ENCODE measurements around the gene PAPSS2.
"Not testable (repeated sequence)": the region's sequence is repeated elsewhere in the genome, so short reads cannot be mapped to it uniquely, and the experiment has no call there.

PAPSS2 gene

DNA sequence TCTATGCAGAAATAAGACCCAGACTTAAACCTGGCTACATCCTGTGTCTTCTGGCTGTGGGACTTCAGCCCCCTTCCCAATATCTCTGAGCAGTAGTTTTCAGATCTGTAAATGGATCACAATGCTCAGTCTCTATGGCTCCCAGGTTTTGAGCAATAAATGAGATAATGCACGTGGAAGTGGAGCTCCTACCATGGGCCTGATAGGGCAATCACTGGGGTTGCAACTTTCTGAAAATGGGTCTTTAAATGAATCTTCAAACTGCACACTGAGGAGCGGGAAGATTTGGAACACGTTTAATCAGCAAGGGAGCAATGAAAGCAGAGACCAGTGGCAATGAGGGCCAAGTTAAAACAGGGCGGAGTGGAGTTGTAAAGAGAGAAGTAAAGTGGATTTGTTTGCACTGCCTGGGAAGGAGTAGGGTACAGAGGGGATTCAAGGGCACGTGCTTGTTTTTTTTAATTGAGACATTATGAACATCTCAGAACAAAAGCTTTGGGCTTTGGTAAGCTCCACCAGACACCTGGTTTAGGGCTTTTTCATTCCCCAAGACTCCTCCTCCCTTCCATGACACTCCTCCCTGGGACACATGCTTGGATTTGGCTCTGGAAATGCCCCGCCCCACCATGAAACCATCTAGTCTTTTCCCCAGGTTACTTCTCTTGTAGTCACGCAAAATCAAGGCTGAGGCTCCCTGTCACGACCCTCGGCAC, 42.7 kb downstream of the PAPSS2 start:
- in situ Hi-C loops (cut with MboI; ENCODE audit: low sequenced_read_pairs) = no loop called here

DNA sequence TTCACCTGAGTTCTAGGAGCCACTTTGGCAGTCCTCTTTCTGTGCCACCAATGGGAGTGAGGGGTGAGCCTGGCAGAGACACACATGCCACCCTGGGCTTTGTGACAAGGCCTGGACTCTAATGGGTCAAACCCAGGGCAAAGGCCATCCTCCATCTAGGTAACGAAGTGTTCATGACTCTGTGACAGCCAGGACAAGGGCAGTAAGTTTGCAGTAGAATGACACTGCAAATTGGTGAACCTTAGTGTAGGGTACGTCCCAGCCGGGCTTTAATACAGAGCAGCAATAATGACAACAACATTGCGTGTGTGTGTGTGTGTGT, 43.3 kb downstream of the PAPSS2 start:
- in situ Hi-C loops (cut with MboI; ENCODE audit: low sequenced_read_pairs) = no loop called here

DNA sequence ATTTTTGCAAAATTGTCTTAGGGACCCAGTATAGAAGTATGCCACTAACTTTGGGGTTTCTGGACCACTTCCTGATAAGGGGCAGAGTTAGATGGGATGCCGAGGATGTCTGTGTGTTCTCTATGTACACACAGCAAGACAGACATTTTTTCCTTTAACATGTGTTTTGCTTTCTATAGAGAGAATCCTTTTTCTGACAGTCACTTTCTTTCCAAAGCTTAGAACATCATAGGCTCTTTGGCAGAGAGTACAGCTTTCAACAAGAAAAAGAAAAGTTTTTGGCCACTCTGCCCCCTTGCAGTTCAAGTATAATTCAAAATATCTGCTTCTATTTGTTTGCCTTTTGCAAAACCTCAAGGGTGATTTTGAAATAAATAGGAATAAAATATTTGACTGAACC, 44.1 kb downstream of the PAPSS2 start:
- in situ Hi-C loops (cut with MboI; ENCODE audit: low sequenced_read_pairs) = no loop called here

DNA sequence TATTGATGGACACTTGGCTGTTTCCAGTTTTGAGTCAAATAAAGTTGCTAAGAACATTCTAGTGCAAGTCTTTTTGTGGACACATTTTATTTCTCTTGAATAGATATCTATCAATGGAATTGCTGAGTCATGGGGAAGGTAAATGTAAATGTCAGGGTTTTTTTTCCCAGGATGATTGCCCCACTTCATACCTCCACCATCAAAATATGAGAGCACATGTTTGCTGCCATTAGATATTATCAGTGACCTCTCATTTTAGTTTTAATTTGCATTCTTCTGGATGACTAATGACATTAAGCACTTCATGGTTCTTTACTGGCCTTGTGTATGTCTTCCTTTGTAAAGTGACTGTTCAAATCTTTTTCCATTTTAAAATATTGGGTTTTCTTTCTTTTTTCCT, 45.7 kb downstream of the PAPSS2 start:
- in situ Hi-C loops (cut with MboI; ENCODE audit: low sequenced_read_pairs) = no loop called here

DNA sequence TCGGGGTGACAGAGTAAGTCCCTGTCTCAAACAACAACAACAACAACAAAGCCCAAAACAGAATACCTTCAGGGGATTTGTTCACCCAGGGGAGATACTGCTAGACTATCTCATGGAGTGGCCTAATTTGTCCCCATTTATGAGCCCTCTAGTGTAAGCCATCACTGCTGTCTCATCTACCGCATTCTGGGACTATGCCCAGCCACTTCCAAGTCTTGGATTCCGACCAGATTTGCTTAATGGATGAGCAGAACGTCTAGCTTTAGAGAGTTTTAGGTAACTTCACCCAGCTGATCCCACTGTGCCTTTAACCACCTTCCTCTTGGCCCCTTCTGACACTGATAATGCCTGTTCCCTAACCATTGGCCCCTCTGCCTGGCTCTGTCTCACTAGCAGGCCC, 47.1 kb downstream of the PAPSS2 start:
- in situ Hi-C loops (cut with MboI; ENCODE audit: low sequenced_read_pairs) = no loop called here

DNA sequence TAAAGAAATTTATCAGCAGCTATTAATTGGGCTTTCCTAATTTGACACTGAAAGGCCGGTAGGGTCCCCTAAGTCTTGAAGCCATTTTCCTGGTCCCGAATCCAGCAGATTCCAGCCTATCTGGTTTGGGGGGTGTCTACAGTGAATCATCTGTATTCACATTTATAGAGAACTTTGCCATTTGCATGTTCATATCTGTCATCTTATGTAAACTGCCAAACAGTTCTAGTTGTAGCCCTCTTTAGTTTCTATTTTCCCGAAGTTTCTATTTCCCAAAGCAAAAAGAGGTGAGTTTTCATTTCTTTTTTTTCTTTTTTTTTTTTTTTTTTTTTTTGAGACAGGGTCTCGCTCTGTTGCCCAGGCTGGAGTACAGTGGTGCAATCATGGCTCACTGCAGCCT, 47.6 kb downstream of the PAPSS2 start:
- in situ Hi-C loops (cut with MboI; ENCODE audit: low sequenced_read_pairs) = no loop called here

DNA sequence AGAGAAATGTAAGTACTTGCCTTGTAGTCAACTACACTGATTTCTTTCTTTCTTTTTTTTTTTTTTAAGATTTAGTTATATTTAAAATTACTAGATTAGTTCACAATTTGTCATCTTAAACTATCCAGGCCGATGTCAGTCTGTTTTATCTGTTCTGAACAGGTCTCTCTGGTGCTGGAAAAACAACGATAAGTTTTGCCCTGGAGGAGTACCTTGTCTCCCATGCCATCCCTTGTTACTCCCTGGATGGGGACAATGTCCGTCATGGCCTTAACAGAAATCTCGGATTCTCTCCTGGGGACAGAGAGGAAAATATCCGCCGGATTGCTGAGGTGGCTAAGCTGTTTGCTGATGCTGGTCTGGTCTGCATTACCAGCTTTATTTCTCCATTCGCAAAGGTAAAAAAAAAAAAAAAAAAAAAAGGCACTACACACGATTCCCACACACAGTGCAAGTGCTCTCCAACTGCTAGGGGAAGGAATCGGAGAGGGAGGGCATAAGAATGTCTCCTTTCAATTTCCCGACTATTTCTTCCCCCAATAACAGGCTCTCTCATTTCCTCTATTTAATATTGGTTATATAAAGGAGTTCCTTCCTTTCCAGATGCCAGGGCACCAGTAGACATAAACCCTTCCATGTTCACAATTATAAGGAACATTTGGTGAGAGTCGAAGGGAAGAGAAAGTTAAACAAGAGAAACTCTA, 53.4 kb downstream of the PAPSS2 start:
- in situ Hi-C loops (cut with MboI; ENCODE audit: low sequenced_read_pairs) = no loop called here

DNA sequence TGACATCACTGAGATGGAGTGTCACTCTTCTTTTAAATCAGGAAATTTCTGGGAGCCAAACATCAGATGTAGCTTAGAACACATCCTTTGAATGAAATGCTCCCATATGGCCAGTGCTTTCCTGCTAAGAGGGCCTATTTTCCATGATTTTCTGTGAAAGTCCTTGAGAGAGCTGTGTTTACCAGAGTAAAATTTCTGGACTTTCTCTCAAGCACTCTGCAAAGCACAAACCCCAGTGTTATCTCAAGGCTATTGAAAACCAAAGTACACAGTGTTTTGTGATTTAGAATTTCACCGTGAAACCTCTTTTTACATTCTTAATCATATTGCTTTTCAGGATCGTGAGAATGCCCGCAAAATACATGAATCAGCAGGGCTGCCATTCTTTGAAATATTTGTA, 54.0 kb downstream of the PAPSS2 start:
- in situ Hi-C loops (cut with MboI; ENCODE audit: low sequenced_read_pairs) = no loop called here

DNA sequence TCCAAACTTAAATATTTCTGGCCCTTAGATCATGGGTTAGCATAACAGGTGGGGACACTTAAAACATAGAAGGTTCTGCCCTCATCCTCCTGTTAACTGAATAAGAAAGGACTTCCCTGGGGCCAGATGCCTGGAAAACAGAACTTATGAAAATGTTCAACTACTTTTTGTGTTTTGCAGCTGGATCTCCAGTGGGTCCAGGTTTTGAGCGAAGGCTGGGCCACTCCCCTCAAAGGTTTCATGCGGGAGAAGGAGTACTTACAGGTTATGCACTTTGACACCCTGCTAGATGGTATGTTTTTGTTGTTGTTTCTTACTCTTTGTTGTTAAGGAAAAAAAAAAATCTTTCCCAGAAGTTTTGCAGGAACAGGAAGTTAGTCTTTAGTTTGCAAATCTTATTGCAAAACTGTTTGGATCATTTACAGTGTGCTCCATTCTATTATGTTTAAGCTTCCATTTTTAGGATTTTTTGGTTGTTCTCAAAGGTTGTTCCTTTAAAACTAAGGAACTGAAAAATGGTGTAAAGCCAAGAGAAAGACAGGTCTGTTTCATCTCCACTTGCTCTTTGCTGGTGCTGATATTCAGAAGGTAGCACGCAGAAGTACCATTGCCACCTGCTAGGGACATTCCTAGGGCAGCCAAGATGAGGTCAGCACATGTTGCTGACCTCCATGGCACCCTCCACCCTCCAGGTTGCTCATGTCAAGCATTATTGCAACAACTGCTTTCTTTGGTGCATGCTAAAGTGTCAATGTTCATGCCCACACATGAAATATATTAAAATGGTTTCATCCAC, 56.1 kb downstream of the PAPSS2 start:
- in situ Hi-C loops (cut with MboI; ENCODE audit: low sequenced_read_pairs) = no loop called here

DNA sequence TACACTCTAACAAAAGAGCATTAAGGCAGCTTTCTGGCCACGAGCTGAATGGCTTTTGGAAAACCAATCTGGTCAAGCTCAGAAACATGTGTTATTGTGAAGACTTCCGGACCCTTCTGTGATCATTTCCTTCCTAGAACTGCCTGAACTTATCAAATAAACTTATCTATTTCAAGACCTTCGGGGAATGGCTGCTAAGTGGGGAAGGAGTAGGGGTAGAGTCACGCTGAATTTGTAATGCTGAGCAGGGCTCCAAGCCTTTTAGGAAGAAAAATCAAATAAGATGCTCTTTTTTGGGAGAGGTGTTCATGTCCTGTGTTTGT, 56.6 kb downstream of the PAPSS2 start:
- in situ Hi-C loops (cut with MboI; ENCODE audit: low sequenced_read_pairs) = no loop called here

DNA sequence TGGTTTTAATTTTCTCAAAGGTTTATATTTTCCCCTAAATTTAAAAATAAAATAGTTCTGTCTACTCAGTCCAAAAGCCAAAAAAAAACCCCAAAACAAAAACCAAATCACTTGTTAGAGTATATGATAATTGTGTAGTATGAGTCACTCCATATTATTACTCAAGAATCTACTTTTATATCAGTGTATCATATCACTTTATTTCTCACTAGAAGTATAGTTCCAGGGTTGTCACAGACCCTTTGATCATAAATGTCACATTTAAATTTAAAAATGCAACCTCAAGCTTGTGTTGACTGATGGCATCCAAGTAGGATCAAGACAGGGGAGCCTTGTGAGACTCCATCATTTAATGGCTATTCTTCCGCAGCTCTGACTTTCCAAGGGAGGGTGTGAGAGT, 61.0 kb downstream of the PAPSS2 start:
- in situ Hi-C loops (cut with MboI; ENCODE audit: low sequenced_read_pairs) = no loop called here

DNA sequence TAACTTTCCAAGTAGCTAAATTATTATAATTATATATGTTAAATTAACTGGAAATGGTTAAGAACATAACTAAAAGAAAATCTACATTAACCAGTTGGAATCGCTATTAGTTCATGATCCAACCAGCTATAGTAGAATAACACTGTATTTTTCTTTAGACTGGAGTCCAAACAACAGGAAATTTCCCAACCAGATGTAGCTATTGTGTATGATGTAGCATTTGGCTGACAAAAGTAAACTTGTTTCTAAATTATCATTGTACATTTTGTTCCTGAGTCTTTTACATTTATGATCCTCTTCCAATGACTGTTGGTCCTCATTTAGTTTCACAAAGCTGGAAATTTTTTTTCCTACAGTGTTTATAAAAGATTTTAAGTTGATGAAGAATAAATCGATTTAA, 62.1 kb downstream of the PAPSS2 start:
- in situ Hi-C loops (cut with MboI; ENCODE audit: low sequenced_read_pairs) = no loop called here

DNA sequence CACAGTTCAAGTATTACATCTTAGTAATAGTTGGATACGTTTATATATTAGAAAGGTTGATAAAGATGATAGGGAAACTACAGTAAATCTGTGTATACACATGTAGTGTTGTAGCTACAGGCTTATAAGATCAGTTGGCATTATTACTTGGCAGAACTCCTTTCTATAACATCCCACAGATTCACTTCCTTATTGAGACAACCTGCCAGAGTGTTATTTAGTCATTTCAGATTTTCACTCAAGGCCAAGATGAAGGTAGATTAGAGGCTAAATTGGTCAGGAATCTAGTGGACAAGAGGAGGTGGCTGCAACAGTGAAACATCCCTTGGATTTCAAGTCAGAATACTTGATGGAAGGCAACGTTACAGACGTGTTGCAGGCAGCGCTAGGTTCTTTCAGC, 63.0 kb downstream of the PAPSS2 start:
- in situ Hi-C loops (cut with MboI; ENCODE audit: low sequenced_read_pairs) = no loop called here

DNA sequence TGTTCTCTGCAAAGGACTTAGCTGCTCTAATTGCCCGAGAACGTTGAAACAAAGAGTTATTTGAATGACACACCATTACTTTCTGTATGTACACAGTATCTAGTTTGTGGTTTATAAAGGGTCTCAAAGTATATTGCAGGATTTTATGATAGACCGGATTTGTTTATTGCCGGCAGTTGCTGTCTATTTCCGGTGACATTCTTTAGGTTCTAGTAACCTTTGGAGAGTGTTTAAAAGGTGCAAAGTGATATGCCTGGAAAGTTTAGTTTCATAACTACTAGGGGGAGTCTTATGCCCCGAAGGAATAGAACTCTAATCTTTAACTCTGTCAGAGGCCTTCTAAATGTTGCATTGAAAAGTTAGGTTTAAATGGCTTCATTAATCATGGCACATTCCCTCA, 63.8 kb downstream of the PAPSS2 start:
- in situ Hi-C loops (cut with MboI; ENCODE audit: low sequenced_read_pairs) = no loop called here

DNA sequence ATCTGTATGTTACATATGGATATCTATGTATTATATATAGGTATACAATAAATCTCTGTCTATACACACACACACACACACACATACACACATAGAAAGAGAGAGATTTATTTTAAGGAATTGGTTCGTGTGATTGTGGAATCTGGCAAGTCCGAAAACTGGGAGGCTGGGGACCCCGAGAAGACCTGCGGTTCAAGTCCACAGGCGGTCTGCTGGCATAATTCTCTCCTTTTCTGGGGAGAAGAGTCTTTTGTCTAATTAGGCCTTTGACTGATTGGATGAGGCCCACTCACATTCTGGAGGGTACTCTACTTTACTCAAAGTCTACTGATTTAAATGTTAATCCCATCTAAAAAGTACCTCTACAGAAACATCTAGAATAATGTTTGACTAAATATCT, 65.1 kb downstream of the PAPSS2 start:
- in situ Hi-C loops (cut with MboI; ENCODE audit: low sequenced_read_pairs) = no loop called here

DNA sequence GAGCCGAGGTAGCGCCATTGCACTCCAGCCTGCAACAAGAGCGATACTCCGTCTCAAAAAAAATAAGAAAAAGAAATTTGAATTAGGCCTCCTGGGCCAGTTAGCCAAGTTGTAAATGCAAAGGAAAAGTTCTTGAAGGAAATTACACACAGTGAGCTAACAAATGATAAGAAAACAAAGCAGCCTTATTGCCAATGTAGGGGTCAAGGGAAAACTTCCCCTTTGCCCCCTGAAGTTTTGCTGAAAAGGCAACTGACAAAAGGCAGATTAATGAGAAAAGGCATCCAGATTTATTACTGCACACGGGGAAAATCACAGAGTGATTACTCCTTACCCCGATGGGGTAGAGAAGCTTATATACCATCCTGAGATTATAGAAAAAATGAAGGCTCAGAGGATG, 70.3 kb downstream of the PAPSS2 start:
- in situ Hi-C loops (cut with MboI; ENCODE audit: low sequenced_read_pairs) = no loop called here

DNA sequence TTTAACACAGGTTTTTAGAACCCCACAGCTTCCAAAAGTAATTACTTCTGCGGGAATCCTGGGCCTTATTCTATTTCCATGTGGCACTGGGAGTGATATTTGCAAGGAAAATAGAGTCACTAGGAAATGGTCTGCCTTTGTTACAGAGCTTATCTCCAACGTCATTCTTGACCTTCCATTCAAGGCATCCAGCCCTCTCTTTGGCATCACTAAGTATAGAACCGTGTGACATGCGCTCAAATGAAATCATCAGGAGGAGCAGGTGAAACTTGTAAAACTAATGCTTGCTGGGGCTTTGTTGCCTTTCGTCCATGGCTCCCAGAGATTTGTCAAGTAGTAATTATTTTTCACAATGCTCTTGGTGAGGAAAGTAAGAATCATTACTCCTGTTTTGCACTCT, 73.4 kb downstream of the PAPSS2 start:
- in situ Hi-C loops (cut with MboI; ENCODE audit: low sequenced_read_pairs) = no loop called here

DNA sequence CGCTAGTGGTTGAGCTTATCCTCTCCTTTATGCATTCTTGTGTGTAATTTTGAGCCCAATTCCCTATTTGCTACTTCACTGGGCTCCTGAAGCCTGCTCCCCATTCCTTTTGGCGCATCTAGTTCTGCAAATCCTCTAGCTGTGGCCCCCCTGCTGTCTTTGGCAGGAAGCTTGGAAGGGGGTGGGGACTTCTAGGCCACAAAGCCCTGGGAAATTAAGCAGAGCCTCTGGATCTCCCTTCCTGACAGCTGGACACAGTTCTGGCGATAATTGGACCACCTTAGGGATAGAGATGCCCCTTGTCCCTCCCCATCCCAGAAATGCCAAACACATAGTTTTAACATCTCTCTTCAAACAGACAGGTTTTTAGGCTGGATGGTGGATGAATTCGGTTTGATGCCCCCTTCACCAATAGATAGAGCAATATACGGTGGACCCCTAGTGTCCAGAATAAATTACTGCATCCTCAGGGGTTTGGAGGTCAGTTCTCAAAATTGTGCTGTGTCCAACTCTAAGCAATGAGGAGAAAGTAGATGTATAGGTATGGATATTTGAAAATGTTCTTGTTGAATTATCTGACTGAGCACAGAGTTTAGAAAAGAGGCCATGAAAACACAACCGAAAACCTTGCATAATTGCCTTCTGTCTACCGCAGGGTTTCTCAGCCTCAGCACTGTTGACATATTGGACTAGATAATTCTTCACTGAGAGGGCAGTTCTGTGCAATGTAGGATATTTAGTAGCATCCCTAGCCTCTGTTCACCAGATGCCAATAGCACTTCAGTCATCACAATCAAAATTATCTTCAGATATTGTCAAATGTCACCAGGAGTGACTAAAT, 75.5 kb downstream of the PAPSS2 start:
- in situ Hi-C loops (cut with MboI; ENCODE audit: low sequenced_read_pairs) = no loop called here

DNA sequence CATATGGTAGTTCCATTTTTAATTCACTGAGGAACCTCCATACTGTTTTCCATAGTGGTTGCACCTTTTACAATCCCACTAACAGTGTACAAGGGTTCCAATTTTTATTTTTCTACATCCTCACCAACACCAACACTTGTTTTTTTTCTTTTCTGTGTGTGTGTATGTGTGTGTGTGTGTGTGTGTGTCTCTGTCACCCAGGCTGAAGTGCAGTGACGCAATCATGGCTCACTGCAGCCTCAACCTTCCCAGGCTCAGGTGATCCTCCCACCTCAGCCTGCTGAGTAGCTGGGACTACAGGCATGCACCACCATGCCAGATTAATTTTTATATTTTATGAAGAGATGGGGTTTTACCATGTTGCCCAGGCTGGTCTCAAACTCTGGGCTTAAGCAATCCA, 78.6 kb downstream of the PAPSS2 start:
- in situ Hi-C loops (cut with MboI; ENCODE audit: low sequenced_read_pairs) = not testable (repeated sequence)

DNA sequence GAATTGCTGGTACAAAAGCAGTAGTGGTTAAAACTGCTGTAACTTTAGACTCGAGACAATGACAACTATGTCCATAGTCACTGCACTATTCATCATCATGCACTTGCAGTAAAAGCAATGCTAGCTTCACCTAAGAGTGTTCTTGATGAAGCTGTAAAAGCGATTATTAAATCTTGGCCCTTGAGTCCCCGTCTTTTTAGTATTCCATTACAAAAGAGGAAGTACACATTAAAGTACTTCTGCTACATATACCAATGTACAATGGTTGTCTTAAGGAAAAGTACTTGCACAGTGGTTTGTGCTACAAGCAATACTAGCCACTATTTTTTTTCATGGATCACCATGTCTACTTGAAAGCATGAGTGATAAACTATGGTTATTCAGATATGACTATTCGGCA, 80.0 kb downstream of the PAPSS2 start:
- in situ Hi-C loops (cut with MboI; ENCODE audit: low sequenced_read_pairs) = no loop called here

DNA sequence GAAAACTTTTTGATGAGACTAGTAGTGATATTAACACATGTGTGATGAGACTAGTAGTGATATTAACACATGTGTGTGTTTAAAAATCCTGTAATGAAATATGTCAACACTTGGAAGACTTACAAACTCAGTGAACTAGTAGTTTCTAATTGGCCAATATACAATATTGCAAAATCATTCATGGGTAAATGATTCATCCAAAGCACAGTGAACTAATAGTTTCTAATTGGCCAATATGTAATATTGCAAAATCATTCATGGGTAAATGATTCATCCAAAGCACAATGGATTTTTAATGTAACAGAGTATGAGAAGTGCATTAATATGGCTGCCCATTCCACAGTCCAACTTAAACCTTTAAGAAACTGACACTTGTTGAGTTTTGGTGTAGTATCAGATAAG, 80.6 kb downstream of the PAPSS2 start:
- in situ Hi-C loops (cut with MboI; ENCODE audit: low sequenced_read_pairs) = no loop called here

Data from hTERT RPE-1 (cell line).